Astrocyte of the spinal cord (primary cell): ENCODE measurements around the gene ACKR3.

ENCODE experiments used
- DNase-seq: peaks from one replicate; pipeline ENCODE4 v3.0.0; 2011; ENCODE audit warnings: low read depth, low spot score
- H3K4me3 ChIP-seq: 2 replicates; pipeline ENCODE4 v1.5.1; 2011; ENCODE audit warnings: low read depth, mild to moderate bottlenecking, low read length, moderate library complexity
- CTCF ChIP-seq: IDR thresholded peaks from 2 replicates; pipeline ENCODE4 v1.5.1; 2012; ENCODE audit warnings: low read depth, mild to moderate bottlenecking, low read length, inconsistent platforms
- in situ Hi-C: cut with HindIII; loops from 2 replicates; pipeline ENCODE4 v1.10.0; 2017; ENCODE audit warnings: low sequenced_read_pairs

The ACKR3 gene

GRCh38 chr2:236627841-236628240 is 58.2 kb downstream of the ACKR3 start:
- no peak for TF ChIP-seq CTCF
- DNase-seq, result no peak
- in situ Hi-C loops, result no loop called here
- H3K4me3 ChIP-seq, result no peak overlapping the region

GRCh38 chr2:236628256-236628901 is 58.8 kb downstream of the ACKR3 start:
- DNase-seq, result no peak
- TF ChIP-seq CTCF, result no peak
- no peak overlapping the region for H3K4me3 ChIP-seq
- in situ Hi-C loops, result no loop called here

GRCh38 chr2:236628981-236629605 is 59.5 kb downstream of the ACKR3 start:
- in situ Hi-C loops, result no loop called here
- no peak for DNase-seq
- no peak for TF ChIP-seq CTCF
- no peak overlapping the region for H3K4me3 ChIP-seq

- no peak for TF ChIP-seq CTCF
- no peak for DNase-seq
- in situ Hi-C loops, result no loop called here
Observed at GRCh38 chr2:236629961-236630872, 60.6 kb downstream of the ACKR3 start.

GRCh38 chr2:236631281-236631855 is 61.7 kb downstream of the ACKR3 start:
- in situ Hi-C loops, result no loop called here
- DNase-seq, result no peak
- H3K4me3 ChIP-seq, result no peak overlapping the region
- TF ChIP-seq CTCF, result no peak

More at GRCh38 chr2:236629961-236630872, 60.6 kb downstream of the ACKR3 start:
- H3K4me3 ChIP-seq, result no peak overlapping the region

- in situ Hi-C loops, result no loop called here
- no peak overlapping the region for H3K4me3 ChIP-seq
- no peak for TF ChIP-seq CTCF
- no peak for DNase-seq
Observed at GRCh38 chr2:236631856-236632291, 62.2 kb downstream of the ACKR3 start.
